Neural cell (in vitro differentiated cells): ENCODE measurements around the gene C12orf75. TPM values are rescaled to one million over a fixed set of nuclear protein-coding genes. Genes with fewer than 3 reads are reported as not detected.

Source experiments
- H2AFZ ChIP-seq: fragments of 200-600, 300-800 bp; sonication (generic), shearing (Covaris generic); 2 replicates; pipeline ENCODE4 v1.6.0; 2014; ENCODE audit warnings: low read depth, mild to moderate bottlenecking, antibody characterized with exemption, low read length, moderate library complexity
- H3F3A ChIP-seq: fragments of 200-600 bp; shearing (Covaris generic); 2 replicates; pipeline ENCODE4 v1.6.1; 2016; ENCODE audit warnings: mild to moderate bottlenecking, moderate library complexity, mixed read lengths, antibody characterized with exemption, low read length; ENCODE audit not compliant: insufficient read depth, poor library complexity, severe bottlenecking
- H3K27ac ChIP-seq: fragments of 200-600, 300-800 bp; sonication (generic), shearing (Covaris generic); 2 replicates; pipeline ENCODE4 v1.5.1; 2014; ENCODE audit warnings: mild to moderate bottlenecking, low read length, moderate library complexity
- H3K27me3 ChIP-seq: fragments of 300-800, 200-600 bp; sonication (generic), shearing (Covaris generic); 2 replicates; pipeline ENCODE4 v1.6.0; 2014; ENCODE audit warnings: mild to moderate bottlenecking, low read depth, low read length, moderate library complexity; ENCODE audit not compliant: insufficient read depth
- H3K36me3 ChIP-seq: fragments of 300-800, 200-600 bp; sonication (generic), shearing (Covaris generic); 2 replicates; pipeline ENCODE4 v1.5.1; 2014; ENCODE audit warnings: mild to moderate bottlenecking, antibody characterized with exemption, low read length, moderate library complexity; ENCODE audit not compliant: insufficient read depth
- H3K4me2 ChIP-seq: fragments of 300-800, 200-600 bp; sonication (generic), shearing (Covaris generic); 2 replicates; pipeline ENCODE4 v1.6.0; 2014; ENCODE audit warnings: mild to moderate bottlenecking, low read length
- H3K4me3 ChIP-seq: fragments of 300-800, 200-600 bp; sonication (generic), shearing (Covaris generic); 2 replicates; pipeline ENCODE4 v1.5.1; 2014; ENCODE audit warnings: mild to moderate bottlenecking, low read length, moderate library complexity
- H3K79me2 ChIP-seq: fragments of 200-600 bp; shearing (Covaris generic); replicated peaks from 2 replicates; pipeline ENCODE4 v1.6.0; 2014; ENCODE audit warnings: mild to moderate bottlenecking, low read length, moderate library complexity; ENCODE audit not compliant: insufficient read depth
- H3K9ac ChIP-seq: fragments of 300-800, 200-600 bp; sonication (generic), shearing (Covaris generic); 2 replicates; pipeline ENCODE4 v1.6.1; 2016; ENCODE audit warnings: mild to moderate bottlenecking, low read length, mixed read lengths
- H3K9me2 ChIP-seq: fragments of 200-600 bp; shearing (Covaris generic); 2 replicates; pipeline ENCODE4 v1.6.1; 2016; ENCODE audit warnings: mild to moderate bottlenecking, low read length, mixed read lengths; ENCODE audit not compliant: insufficient read depth
- H3K9me3 ChIP-seq: fragments of 200-600, 300-800 bp; sonication (generic), shearing (Covaris generic); 2 replicates; pipeline ENCODE4 v1.6.1; 2016; ENCODE audit warnings: mild to moderate bottlenecking, mixed run types, low read length, moderate library complexity, mixed read lengths
- H4K20me1 ChIP-seq: fragments of 200-600 bp; shearing (Covaris generic); 2 replicates; pipeline ENCODE4 v1.6.1; 2016; ENCODE audit warnings: mild to moderate bottlenecking, mixed run types; ENCODE audit not compliant: insufficient read depth
- CTCF ChIP-seq: fragments of 450-650 bp; IDR thresholded peaks from 2 replicates; pipeline ENCODE4 v1.5.1; 2014; ENCODE audit warnings: antibody characterized with exemption, mild to moderate bottlenecking, moderate library complexity; ENCODE audit not compliant: poor library complexity, severe bottlenecking
- EP300 ChIP-seq: fragments of 450-650 bp; conservative IDR thresholded peaks from 2 replicates; pipeline ENCODE4 v1.6.1; 2014; ENCODE audit warnings: antibody characterized with exemption, mild to moderate bottlenecking, moderate library complexity; ENCODE audit not compliant: poor library complexity, severe bottlenecking
- EZH2 ChIP-seq: fragments of 200-600, 300-800 bp; shearing (Covaris generic), sonication (generic); IDR thresholded peaks from 2 replicates; pipeline ENCODE4 v1.6.1; 2014; ENCODE audit warnings: antibody characterized with exemption, low read length, borderline replicate concordance, mild to moderate bottlenecking; ENCODE audit not compliant: insufficient read depth, poor library complexity, severe bottlenecking
- MXI1 ChIP-seq: fragments of 450-650 bp; conservative IDR thresholded peaks from 2 replicates; pipeline ENCODE4 v1.6.1; 2014; ENCODE audit warnings: antibody characterized with exemption, mild to moderate bottlenecking; ENCODE audit not compliant: poor library complexity, severe bottlenecking
- POLR2AphosphoS5 ChIP-seq: IDR thresholded peaks from 2 replicates; pipeline ENCODE4 v1.6.1; 2012
- RAD21 ChIP-seq: fragments of 450-650 bp; conservative IDR thresholded peaks from 2 replicates; pipeline ENCODE4 v1.6.1; 2014; ENCODE audit warnings: antibody characterized with exemption, mild to moderate bottlenecking, moderate library complexity
- REST ChIP-seq: IDR thresholded peaks from 2 replicates; pipeline ENCODE4 v1.6.1; 2012; ENCODE audit warnings: borderline replicate concordance
- SMC3 ChIP-seq: fragments of 450-650 bp; conservative IDR thresholded peaks from 2 replicates; pipeline ENCODE4 v1.6.1; 2014; ENCODE audit warnings: antibody characterized with exemption, mild to moderate bottlenecking, moderate library complexity; ENCODE audit not compliant: poor library complexity
- TAF1 ChIP-seq: IDR thresholded peaks from 2 replicates; pipeline ENCODE4 v1.6.1; 2012; ENCODE audit warnings: low read depth
- polyA plus RNA-seq: library from polyadenylated mRNA; depleted of rRNA; stranded (reverse); fragments of >200 nt; gene quantifications from 2 replicates; pipeline ENCODE4 v1.2.3, GENCODE V29; 2014

C12orf75 gene
- polyA plus RNA-seq, 1 donor from 2014 or later, result 25.2 TPM

GRCh38 chr12:105409801-105410471 lies 79.4 kb downstream of the C12orf75 start:
- H3K4me3 ChIP-seq, result no peak overlapping the region
- no peak for TF ChIP-seq MXI1
- TF ChIP-seq TAF1, result no peak
- no peak for TF ChIP-seq REST
- TF ChIP-seq SMC3, result no peak
- TF ChIP-seq POLR2AphosphoS5, result no peak
- TF ChIP-seq RAD21, result no peak
- no peak for TF ChIP-seq EZH2
- TF ChIP-seq CTCF, result no peak
- TF ChIP-seq EP300, result no peak
- H3K36me3 ChIP-seq, result no peaks in the 10 kb centered on the region
- no peaks in the 10 kb centered on the region for H4K20me1 ChIP-seq
- H2AFZ ChIP-seq, result no peak overlapping the region
- no peak overlapping the region for H3K4me2 ChIP-seq
- H3F3A ChIP-seq, result no peaks in the 10 kb centered on the region
- H3K9me3 ChIP-seq, result no peaks in the 10 kb centered on the region
- no peak overlapping the region for H3K9ac ChIP-seq
- no peaks in the 10 kb centered on the region for H3K9me2 ChIP-seq
- H3K27me3 ChIP-seq, result no peaks in the 10 kb centered on the region
- no peak overlapping the region for H3K27ac ChIP-seq
- H3K79me2 ChIP-seq, result no peaks in the 10 kb centered on the region

GRCh38 chr12:105413911-105414487 lies 83.5 kb downstream of the C12orf75 start:
- Histone ChIP-seq H3K9me3 (no peaks in the 10 kb centered on the region), H3K79me2 (no peaks in the 10 kb centered on the region), H3K4me3 (no peak overlapping the region), H2AFZ (no peak overlapping the region), H3K27me3 (no peaks in the 10 kb centered on the region), H3K27ac (no peak overlapping the region), H3K9me2 (no peaks in the 10 kb centered on the region), H3K36me3 (no peaks in the 10 kb centered on the region), H3K9ac (no peak overlapping the region), H3F3A (no peaks in the 10 kb centered on the region), H3K4me2 (no peak overlapping the region), H4K20me1 (no peaks in the 10 kb centered on the region)
- TF ChIP-seq CTCF (no peak), EZH2 (no peak), REST (no peak), RAD21 (no peak), POLR2AphosphoS5 (no peak), MXI1 (no peak), SMC3 (no peak), TAF1 (no peak), EP300 (no peak)
